HL-60 (cell line): ENCODE data around the gene TUBGCP2.

Experiments used
- DNase-seq, 2 experiments: peaks; one replicate each; pipeline ENCODE4 v3.0.0-alpha.2; 2010 to 2020; ENCODE audit warnings: low read depth in 1 of 2, low spot score in 1 of 2
- H3K27ac ChIP-seq: fragments of 250-450 bp; sonication (Bioruptor Pico); replicated peaks from 2 replicates; pipeline ENCODE4 v1.5.1; 2020; ENCODE audit warnings: mild to moderate bottlenecking, moderate library complexity
- H3K27me3 ChIP-seq: fragments of 250-450 bp; sonication (Bioruptor Pico); 2 replicates; pipeline ENCODE4 v1.5.1; 2021; ENCODE audit warnings: mild to moderate bottlenecking, moderate library complexity; ENCODE audit not compliant: insufficient read depth, poor library complexity, severe bottlenecking
- H3K4me3 ChIP-seq: replicated peaks from 2 replicates; pipeline ENCODE4 v1.5.1; 2011; ENCODE audit warnings: mild to moderate bottlenecking, control low read depth, low read length; ENCODE audit not compliant: insufficient read depth
- CTCF ChIP-seq: IDR thresholded peaks from one replicate; pipeline ENCODE4 v1.5.1; 2011; ENCODE audit warnings: low read length, control low read depth, inconsistent platforms; ENCODE audit not compliant: insufficient read depth
- GABPA ChIP-seq: IDR thresholded peaks from 2 replicates; pipeline ENCODE4 v1.6.1; 2012; ENCODE audit warnings: low read depth
- POLR2AphosphoS5 ChIP-seq: IDR thresholded peaks from 2 replicates; pipeline ENCODE4 v1.6.1; 2012; ENCODE audit warnings: low read depth
- SPI1 ChIP-seq: IDR thresholded peaks from 2 replicates; pipeline ENCODE4 v1.6.1; 2012; ENCODE audit warnings: low read depth, mild to moderate bottlenecking, borderline replicate concordance
- TF ChIP-seq, protein P1 (sequence below): IDR thresholded peaks from 2 replicates; pipeline ENCODE4 v1.6.1; 2012; ENCODE audit warnings: low read depth; ENCODE audit not compliant: insufficient replicate concordance

TUBGCP2 gene

DNA sequence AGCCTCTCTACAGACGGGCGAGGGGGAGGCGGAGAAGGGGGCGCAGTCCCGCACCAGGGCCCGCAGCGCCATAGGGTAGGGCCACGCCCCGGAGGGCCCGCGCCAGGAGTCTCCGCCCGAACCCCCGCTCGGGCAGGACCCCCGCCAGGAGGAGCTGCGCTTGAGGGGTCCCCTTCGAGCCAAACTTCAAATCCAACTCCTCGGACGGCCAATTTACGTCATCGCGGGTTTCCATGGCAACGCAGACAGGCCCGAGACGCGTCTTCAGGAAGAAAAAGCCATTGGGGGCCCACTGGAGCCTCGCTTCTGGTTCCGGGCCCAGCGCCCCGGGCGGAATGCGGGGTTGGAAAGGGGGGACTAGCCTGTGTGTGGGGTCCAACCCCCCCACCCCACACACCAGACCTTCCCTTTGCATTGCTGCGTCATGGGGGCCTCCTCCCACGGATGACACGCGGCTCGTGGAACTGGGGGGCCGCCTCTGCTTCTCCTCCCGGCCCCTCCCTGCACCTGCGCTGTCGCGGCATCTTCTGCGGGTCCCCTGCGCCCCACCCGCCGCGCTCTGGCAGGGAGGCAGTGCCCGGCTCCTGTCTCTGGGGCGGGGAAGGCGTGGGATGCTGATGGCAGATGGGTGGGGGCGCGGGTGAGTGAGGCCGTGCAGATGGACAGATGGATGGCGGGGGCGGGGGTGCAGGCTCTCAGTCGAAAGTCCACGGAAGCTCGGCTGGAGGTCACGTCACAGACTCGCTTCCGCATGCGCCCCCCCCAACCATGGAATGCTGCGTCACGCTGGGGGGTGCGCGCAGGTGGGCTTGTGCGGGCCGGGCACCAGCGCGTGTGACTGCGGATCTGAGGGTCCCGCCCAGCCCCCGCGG is 26.8 kb upstream of the TUBGCP2 start:
- DNase-seq: peak in 1 of 2 experiments; percentile 38
- Histone ChIP-seq H3K4me3 (no peak overlapping the region), H3K27me3 (peaks cover 29% of the 10 kb centered on the region), H3K27ac (no peak overlapping the region)
- TF ChIP-seq, protein P1, sequence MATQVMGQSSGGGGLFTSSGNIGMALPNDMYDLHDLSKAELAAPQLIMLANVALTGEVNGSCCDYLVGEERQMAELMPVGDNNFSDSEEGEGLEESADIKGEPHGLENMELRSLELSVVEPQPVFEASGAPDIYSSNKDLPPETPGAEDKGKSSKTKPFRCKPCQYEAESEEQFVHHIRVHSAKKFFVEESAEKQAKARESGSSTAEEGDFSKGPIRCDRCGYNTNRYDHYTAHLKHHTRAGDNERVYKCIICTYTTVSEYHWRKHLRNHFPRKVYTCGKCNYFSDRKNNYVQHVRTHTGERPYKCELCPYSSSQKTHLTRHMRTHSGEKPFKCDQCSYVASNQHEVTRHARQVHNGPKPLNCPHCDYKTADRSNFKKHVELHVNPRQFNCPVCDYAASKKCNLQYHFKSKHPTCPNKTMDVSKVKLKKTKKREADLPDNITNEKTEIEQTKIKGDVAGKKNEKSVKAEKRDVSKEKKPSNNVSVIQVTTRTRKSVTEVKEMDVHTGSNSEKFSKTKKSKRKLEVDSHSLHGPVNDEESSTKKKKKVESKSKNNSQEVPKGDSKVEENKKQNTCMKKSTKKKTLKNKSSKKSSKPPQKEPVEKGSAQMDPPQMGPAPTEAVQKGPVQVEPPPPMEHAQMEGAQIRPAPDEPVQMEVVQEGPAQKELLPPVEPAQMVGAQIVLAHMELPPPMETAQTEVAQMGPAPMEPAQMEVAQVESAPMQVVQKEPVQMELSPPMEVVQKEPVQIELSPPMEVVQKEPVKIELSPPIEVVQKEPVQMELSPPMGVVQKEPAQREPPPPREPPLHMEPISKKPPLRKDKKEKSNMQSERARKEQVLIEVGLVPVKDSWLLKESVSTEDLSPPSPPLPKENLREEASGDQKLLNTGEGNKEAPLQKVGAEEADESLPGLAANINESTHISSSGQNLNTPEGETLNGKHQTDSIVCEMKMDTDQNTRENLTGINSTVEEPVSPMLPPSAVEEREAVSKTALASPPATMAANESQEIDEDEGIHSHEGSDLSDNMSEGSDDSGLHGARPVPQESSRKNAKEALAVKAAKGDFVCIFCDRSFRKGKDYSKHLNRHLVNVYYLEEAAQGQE: no peak
- TF ChIP-seq POLR2AphosphoS5 (no peak), GABPA (no peak), CTCF (no peak), SPI1 (no peak)

DNA sequence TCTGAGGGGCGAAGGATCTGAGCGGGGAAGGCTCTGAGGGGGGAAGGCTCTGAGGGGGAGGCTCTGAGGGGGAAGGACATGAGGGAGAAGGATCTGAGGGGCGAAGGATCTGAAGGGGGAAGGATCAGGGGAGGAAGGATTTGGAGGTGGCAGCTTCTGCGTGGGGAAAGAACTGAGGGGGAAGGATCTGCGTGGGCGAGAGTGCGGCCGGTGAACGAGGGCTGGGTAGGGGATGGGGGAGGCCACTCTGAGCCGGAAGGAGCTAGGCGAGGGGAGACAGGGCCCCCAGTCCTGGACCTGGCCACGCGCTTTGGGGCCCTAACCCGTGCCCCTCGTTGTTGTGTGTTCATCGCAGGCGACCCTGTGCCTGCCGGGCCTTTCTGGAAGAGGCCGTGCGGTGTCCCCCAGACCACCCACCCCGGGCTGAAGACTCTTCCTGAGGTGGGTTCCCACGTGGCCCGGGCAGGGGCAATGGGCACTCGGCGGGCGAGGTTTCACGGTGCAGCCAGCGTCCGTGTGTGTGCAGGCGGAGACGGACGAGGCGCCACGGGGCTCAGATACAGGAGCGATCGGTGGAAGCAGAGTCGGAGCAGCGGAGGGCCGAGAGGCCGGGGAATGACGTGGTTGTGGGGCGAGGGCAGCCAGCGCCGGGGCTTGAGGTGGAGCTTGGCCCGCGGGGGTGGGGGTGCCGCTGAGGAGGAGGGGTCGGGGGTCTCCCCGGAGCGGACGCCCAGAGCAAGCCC is 26.0 kb upstream of the TUBGCP2 start:
- H3K27me3 ChIP-seq: peaks cover 29% of the 10 kb centered on the region
- TF ChIP-seq GABPA: no peak
- no peak overlapping the region for H3K4me3 ChIP-seq
- no peak overlapping the region for H3K27ac ChIP-seq
- no peak for DNase-seq

GRCh38 chr10:133332936-133333699 is 24.4 kb upstream of the TUBGCP2 start:
- no peak overlapping the region for H3K27ac ChIP-seq
- H3K27me3 ChIP-seq: peaks cover 33% of the 10 kb centered on the region
- no peak overlapping the region for H3K4me3 ChIP-seq
- TF ChIP-seq CTCF (no peak), SPI1 (no peak), GABPA (no peak), POLR2AphosphoS5 (no peak)
- TF ChIP-seq, protein P1: no peak
- no peak for DNase-seq
